Keratinocyte (primary cell): ENCODE data around the gene TSPEAR.

Experiments
- CTCF ChIP-seq, 3 experiments: IDR thresholded peaks in 1 of 3; conservative IDR thresholded peaks in 1 of 3; optimal IDR thresholded peaks in 1 of 3; 2 replicates in 2 of 3; 3 replicates in 1 of 3; pipeline versions ENCODE3 to v1.5.1; 2011; ENCODE audit warnings: low read length in 3 of 3, mild to moderate bottlenecking in 3 of 3, moderate library complexity in 2 of 3, control low read depth in 1 of 3, inconsistent platforms in 1 of 3; ENCODE audit not compliant: insufficient read depth in 2 of 3; ENCODE audit errors: extremely low read depth in 1 of 3
- EZH2 ChIP-seq: IDR thresholded peaks from one replicate; pipeline ENCODE4 v1.6.1; 2012; ENCODE audit warnings: inconsistent platforms, mild to moderate bottlenecking, low read length, moderate library complexity

GRCh38 chr21:44724926-44725325, 13.6 kb upstream of the TSPEAR start:
- no peak for TF ChIP-seq EZH2
- TF ChIP-seq CTCF (optimal IDR thresholded peaks at IDR 0.05 in 1 of 3, IDR thresholded peaks at IDR 0.05 in 1 of 3, conservative IDR thresholded peaks at IDR 0.05 in 1 of 3; ENCODE audit: extremely low read depth in 1 of 3, insufficient read depth in 2 of 3, low read length in 3 of 3), result no peak
